ENCODE results near the gene RAPGEF5. TPM values are rescaled to one million over a fixed set of nuclear protein-coding genes. Genes with fewer than 3 reads are reported as not detected.
A peak's percentile ranks its signal among the peaks of the same experiment; 100 is the strongest.

RAPGEF5 gene
- polyA plus RNA-seq, 1 donor (not counting 4 experiments of a cell fraction or from before 2014, with no cell fraction given) = 2.1 TPM

- DNase-seq (ENCODE audit: low read depth, low spot score) (no peak), FAIRE-seq (peak; percentile 53)
- Histone ChIP-seq H3K79me2 (ENCODE audit: control insufficient read depth, insufficient read depth, low read length) (no peaks in the 10 kb centered on the region), H3K4me1 (ENCODE audit: control insufficient read depth, extremely low read depth, insufficient read depth, low read length) (peaks cover 4% of the 10 kb centered on the region), H3K27ac (ENCODE audit: control insufficient read depth, insufficient read depth, low read length) (no peak overlapping the region), H3K27me3 (ENCODE audit: control insufficient read depth, extremely low read depth, insufficient read depth, low read length) (no peaks in the 10 kb centered on the region), H3K9me3 (ENCODE audit: control insufficient read depth, low read depth, low read length) (no peaks in the 10 kb centered on the region), H3K4me3 (ENCODE audit: control insufficient read depth in 2 of 3, extremely low read depth in 1 of 3, insufficient read depth in 2 of 3, low read depth in 1 of 3, low read length in 3 of 3) (no peak overlapping the region), H3K9me1 (ENCODE audit: control insufficient read depth, extremely low read depth, insufficient read depth, low read length) (no peaks in the 10 kb centered on the region), H3K9ac (ENCODE audit: control insufficient read depth, extremely low read depth, insufficient read depth, low read length) (no peak overlapping the region), H2AFZ (ENCODE audit: control insufficient read depth, low read length) (no peak overlapping the region), H3K36me3 (ENCODE audit: control insufficient read depth in 2 of 2, extremely low read depth in 1 of 2, insufficient read depth in 2 of 2, low read length in 2 of 2) (no peaks in the 10 kb centered on the region), H4K20me1 (ENCODE audit: control insufficient read depth, extremely low read depth, insufficient read depth, low read length) (no peaks in the 10 kb centered on the region), H3K4me2 (ENCODE audit: control insufficient read depth, extremely low read depth, insufficient read depth, low read depth, low read length) (no peak overlapping the region)
- dilution Hi-C loops (cut with MboI; ENCODE audit: extremely low pct_ligation_motif_present, low sequenced_read_pairs) = no loop called here
- no peak for TF ChIP-seq CTCF (optimal IDR thresholded peaks at IDR 0.05 in 1 of 3, IDR thresholded peaks at IDR 0.05 in 1 of 3, conservative IDR thresholded peaks at IDR 0.05 in 1 of 3; ENCODE audit: extremely low read depth in 1 of 3, insufficient read depth in 2 of 3, low read length in 3 of 3)
- TF ChIP-seq EZH2 (IDR thresholded peaks at IDR 0.05; ENCODE audit: low read length) = no peak
Observed at GRCh38 chr7:22375359-22376048, 18.6 kb upstream of the RAPGEF5 start.

- H2AFZ ChIP-seq (ENCODE audit: control insufficient read depth, low read length) = no peak overlapping the region
- no peaks in the 10 kb centered on the region for H3K27me3 ChIP-seq (ENCODE audit: control insufficient read depth, extremely low read depth, insufficient read depth, low read length)
- dilution Hi-C loops (cut with MboI; ENCODE audit: extremely low pct_ligation_motif_present, low sequenced_read_pairs) = no loop called here
- peaks cover 4% of the 10 kb centered on the region for H3K4me1 ChIP-seq (ENCODE audit: control insufficient read depth, extremely low read depth, insufficient read depth, low read length)
- no peaks in the 10 kb centered on the region for H4K20me1 ChIP-seq (ENCODE audit: control insufficient read depth, extremely low read depth, insufficient read depth, low read length)
- H3K79me2 ChIP-seq (ENCODE audit: control insufficient read depth, insufficient read depth, low read length) = no peaks in the 10 kb centered on the region
- H3K9me3 ChIP-seq (ENCODE audit: control insufficient read depth, low read depth, low read length) = no peaks in the 10 kb centered on the region
- H3K9ac ChIP-seq (ENCODE audit: control insufficient read depth, extremely low read depth, insufficient read depth, low read length) = no peak overlapping the region
- H3K4me3 ChIP-seq (ENCODE audit: control insufficient read depth in 2 of 3, extremely low read depth in 1 of 3, insufficient read depth in 2 of 3, low read depth in 1 of 3, low read length in 3 of 3) = no peak overlapping the region
- no peaks in the 10 kb centered on the region for H3K36me3 ChIP-seq (ENCODE audit: control insufficient read depth in 2 of 2, extremely low read depth in 1 of 2, insufficient read depth in 2 of 2, low read length in 2 of 2)
- DNase-seq (ENCODE audit: low read depth, low spot score) (no peak), FAIRE-seq (no peak)
- H3K4me2 ChIP-seq (ENCODE audit: control insufficient read depth, extremely low read depth, insufficient read depth, low read depth, low read length) = no peak overlapping the region
- H3K27ac ChIP-seq (ENCODE audit: control insufficient read depth, insufficient read depth, low read length) = no peak overlapping the region
- H3K9me1 ChIP-seq (ENCODE audit: control insufficient read depth, extremely low read depth, insufficient read depth, low read length) = no peaks in the 10 kb centered on the region
- TF ChIP-seq CTCF (optimal IDR thresholded peaks at IDR 0.05 in 1 of 3, IDR thresholded peaks at IDR 0.05 in 1 of 3, conservative IDR thresholded peaks at IDR 0.05 in 1 of 3; ENCODE audit: extremely low read depth in 1 of 3, insufficient read depth in 2 of 3, low read length in 3 of 3) (no peak), EZH2 (IDR thresholded peaks at IDR 0.05; ENCODE audit: low read length) (no peak)
Observed at GRCh38 chr7:22373911-22374310, 17.0 kb upstream of the RAPGEF5 start.

Data from keratinocyte (primary cell).